Activated naive CD8-positive, alpha-beta T cell treated with anti-CD3 and anti-CD28 coated beads for 36 hours (primary cell): ENCODE data around the gene TMTC2. TPM values are rescaled to one million over a fixed set of nuclear protein-coding genes. Genes with fewer than 3 reads are reported as not detected.

Experiments
- DNase-seq: peaks from one replicate; pipeline ENCODE4 v3.0.0; 2021
- H3K27ac Mint-ChIP-seq: one replicate; pipeline ENCODE4 v1.8.0; 2022; ENCODE audit warnings: mild to moderate bottlenecking, moderate library complexity, mixed read lengths
- H3K27me3 Mint-ChIP-seq: one replicate; pipeline ENCODE4 v1.8.0; 2022; ENCODE audit warnings: mild to moderate bottlenecking, mixed read lengths
- H3K36me3 Mint-ChIP-seq: one replicate; pipeline ENCODE4 v1.8.0; 2021; ENCODE audit warnings: mild to moderate bottlenecking, mixed read lengths
- H3K4me1 Mint-ChIP-seq: one replicate; pipeline ENCODE4 v1.8.0; 2021; ENCODE audit warnings: mixed read lengths
- H3K4me3 Mint-ChIP-seq: one replicate; pipeline ENCODE4 v1.8.0; 2022; ENCODE audit warnings: mild to moderate bottlenecking, moderate library complexity, mixed read lengths
- H3K9me3 Mint-ChIP-seq: one replicate; pipeline ENCODE4 v1.8.0; 2022; ENCODE audit warnings: mixed read lengths
- total RNA-seq, 2 experiments: library from RNA; stranded (reverse); gene quantifications; one replicate each; pipeline ENCODE4 v1.2.3, GENCODE V29; 2021

Gene TMTC2
- total RNA-seq, 2 experiments from 2014 or later = 1.4 to 1.7 TPM

DNA sequence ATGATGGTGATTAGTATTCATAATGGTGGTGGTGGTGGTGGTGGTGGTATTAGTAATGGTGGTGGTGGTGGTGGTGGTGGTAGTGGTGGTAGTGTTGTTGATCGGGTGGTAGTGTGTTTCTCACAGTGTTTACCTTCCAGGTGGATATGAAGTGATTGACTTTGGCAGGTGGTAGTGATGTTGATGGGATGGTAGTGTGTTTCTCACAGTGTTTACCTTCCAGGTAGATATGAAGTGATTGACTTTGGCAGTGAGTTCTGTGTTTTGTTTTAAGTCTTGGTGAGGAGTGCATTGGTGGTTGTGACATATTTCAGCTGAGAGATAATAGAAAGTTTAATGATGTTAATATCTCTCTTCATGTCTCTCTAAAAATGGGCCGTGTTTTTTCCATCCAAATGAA lies 189.4 kb downstream of the TMTC2 start:
- no peak overlapping the region for H3K4me3 Mint-ChIP-seq
- H3K9me3 Mint-ChIP-seq = no peaks in the 10 kb centered on the region
- no peak for DNase-seq
- no peaks in the 10 kb centered on the region for H3K36me3 Mint-ChIP-seq
- H3K27ac Mint-ChIP-seq = no peak overlapping the region
- no peaks in the 10 kb centered on the region for H3K27me3 Mint-ChIP-seq
- no peaks in the 10 kb centered on the region for H3K4me1 Mint-ChIP-seq

- Mint-ChIP-seq H3K9me3 (no peaks in the 10 kb centered on the region), H3K27ac (no peak overlapping the region), H3K36me3 (no peaks in the 10 kb centered on the region), H3K4me3 (no peak overlapping the region), H3K27me3 (no peaks in the 10 kb centered on the region), H3K4me1 (no peaks in the 10 kb centered on the region)
- DNase-seq = no peak
Observed at GRCh38 chr12:82877963-82878362, 191.3 kb downstream of the TMTC2 start.

GRCh38 chr12:82880442-82880901 lies 193.8 kb downstream of the TMTC2 start:
- H3K27me3 Mint-ChIP-seq = no peaks in the 10 kb centered on the region
- H3K27ac Mint-ChIP-seq = no peak overlapping the region
- H3K36me3 Mint-ChIP-seq = no peaks in the 10 kb centered on the region
- no peak overlapping the region for H3K4me3 Mint-ChIP-seq
- H3K9me3 Mint-ChIP-seq = no peaks in the 10 kb centered on the region
- no peaks in the 10 kb centered on the region for H3K4me1 Mint-ChIP-seq
- DNase-seq = no peak

- Mint-ChIP-seq H3K27me3 (no peaks in the 10 kb centered on the region), H3K36me3 (no peaks in the 10 kb centered on the region), H3K9me3 (no peaks in the 10 kb centered on the region), H3K4me3 (no peak overlapping the region), H3K27ac (no peak overlapping the region), H3K4me1 (no peaks in the 10 kb centered on the region)
- DNase-seq = no peak
Observed at GRCh38 chr12:82883394-82884355, 197.0 kb downstream of the TMTC2 start.

DNA sequence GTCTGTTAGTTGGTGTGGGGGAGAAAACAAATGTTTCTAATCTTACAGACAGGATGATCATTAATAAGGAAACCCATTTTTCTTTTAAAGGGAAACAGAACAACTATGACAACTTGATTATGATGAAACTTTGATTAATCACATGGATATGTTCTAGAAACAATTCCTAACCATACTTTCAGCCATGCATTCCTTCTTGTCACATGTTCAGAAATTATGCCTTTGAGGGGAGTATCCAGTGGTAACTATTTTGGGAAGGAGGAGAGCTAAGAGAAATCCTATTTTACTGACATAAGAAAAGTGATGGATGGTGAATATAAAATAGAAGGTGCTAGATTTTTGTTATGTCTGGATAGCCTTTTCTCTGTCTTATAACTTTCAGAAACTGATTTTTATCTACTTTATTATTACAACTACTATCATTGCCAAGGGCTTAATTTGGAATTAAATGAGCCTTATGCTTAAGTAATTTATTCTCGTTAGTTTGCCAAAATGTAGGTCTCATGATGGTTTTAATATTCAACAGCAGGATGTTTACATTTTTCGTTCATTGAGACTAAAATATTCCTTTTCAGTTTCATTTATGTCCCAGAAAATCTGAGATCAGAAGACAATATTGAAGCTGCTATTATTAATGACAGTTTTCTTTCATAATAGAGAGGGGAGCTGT lies 200.1 kb downstream of the TMTC2 start:
- Mint-ChIP-seq H3K36me3 (no peaks in the 10 kb centered on the region), H3K27ac (no peak overlapping the region), H3K4me3 (no peak overlapping the region), H3K9me3 (no peaks in the 10 kb centered on the region), H3K27me3 (no peaks in the 10 kb centered on the region), H3K4me1 (no peaks in the 10 kb centered on the region)
- no peak for DNase-seq

GRCh38 chr12:82893896-82894295 lies 207.2 kb downstream of the TMTC2 start:
- Mint-ChIP-seq H3K27ac (no peak overlapping the region), H3K36me3 (no peaks in the 10 kb centered on the region), H3K4me1 (no peaks in the 10 kb centered on the region), H3K9me3 (no peaks in the 10 kb centered on the region), H3K4me3 (no peak overlapping the region), H3K27me3 (no peaks in the 10 kb centered on the region)
- DNase-seq = no peak

DNA sequence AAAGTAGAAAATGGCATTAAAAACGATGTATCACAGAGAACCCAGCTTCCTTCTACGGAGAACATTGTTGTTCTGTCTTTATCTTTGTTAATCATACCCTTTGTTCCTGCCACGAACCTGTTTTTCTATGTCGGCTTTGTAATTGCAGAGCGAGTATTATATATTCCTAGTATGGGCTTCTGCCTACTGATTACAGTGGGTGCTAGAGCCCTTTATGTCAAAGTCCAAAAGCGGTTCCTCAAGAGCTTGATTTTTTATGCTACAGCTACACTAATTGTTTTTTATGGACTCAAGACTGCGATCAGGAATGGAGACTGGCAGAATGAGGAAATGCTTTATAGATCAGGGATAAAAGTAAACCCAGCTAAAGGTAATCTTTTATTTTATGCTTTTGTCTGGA lies 209.6 kb downstream of the TMTC2 start:
- Mint-ChIP-seq H3K27me3 (no peaks in the 10 kb centered on the region), H3K4me3 (no peak overlapping the region), H3K27ac (no peak overlapping the region), H3K9me3 (no peaks in the 10 kb centered on the region), H3K36me3 (no peaks in the 10 kb centered on the region), H3K4me1 (no peaks in the 10 kb centered on the region)
- DNase-seq = no peak

DNA sequence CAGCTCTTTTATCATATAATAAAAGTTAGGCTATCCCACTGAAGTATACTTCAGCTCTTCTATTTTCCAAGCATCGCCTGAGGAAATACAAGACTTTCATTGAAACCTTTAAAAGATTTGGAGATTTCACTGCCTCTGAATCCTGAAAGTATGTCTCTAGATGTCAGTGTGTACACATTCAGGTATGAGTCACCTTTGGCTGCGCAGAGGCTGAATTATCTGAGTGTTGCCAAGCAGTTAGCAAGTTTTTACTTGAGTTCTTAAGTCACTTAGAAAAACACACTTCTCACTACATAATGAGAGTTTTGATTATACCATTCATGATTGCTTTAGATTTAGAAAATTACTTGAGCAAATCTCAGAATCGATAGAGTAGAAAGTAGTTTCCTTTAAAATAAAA lies 210.3 kb downstream of the TMTC2 start:
- Mint-ChIP-seq H3K4me3 (no peak overlapping the region), H3K4me1 (no peaks in the 10 kb centered on the region), H3K27me3 (no peaks in the 10 kb centered on the region)

DNA sequence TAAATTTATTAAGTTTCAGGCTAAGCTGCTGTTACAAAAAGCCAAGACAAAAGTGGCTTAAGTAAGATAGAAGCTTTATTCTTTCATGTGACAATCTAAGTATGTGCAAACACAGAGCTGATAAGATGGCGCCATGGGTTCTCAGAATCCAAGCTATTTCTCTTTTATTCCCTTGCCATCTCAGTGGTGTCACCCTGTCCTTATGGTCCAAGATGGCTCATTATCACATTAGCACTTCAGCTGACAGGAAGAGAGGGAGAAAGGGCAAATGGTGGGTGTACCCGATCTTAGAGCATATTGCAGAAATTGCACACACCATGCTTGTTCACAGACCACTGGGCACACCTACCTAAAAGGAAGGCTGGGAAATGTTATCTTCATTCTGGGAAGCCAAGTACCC lies 211.7 kb downstream of the TMTC2 start:
- H3K27ac Mint-ChIP-seq = no peak overlapping the region
- H3K4me3 Mint-ChIP-seq = no peak overlapping the region

More for the DNA sequence above, 210.3 kb downstream of the TMTC2 start:
- DNase-seq = no peak
- Mint-ChIP-seq H3K9me3 (no peaks in the 10 kb centered on the region), H3K27ac (no peak overlapping the region), H3K36me3 (no peaks in the 10 kb centered on the region)

DNA sequence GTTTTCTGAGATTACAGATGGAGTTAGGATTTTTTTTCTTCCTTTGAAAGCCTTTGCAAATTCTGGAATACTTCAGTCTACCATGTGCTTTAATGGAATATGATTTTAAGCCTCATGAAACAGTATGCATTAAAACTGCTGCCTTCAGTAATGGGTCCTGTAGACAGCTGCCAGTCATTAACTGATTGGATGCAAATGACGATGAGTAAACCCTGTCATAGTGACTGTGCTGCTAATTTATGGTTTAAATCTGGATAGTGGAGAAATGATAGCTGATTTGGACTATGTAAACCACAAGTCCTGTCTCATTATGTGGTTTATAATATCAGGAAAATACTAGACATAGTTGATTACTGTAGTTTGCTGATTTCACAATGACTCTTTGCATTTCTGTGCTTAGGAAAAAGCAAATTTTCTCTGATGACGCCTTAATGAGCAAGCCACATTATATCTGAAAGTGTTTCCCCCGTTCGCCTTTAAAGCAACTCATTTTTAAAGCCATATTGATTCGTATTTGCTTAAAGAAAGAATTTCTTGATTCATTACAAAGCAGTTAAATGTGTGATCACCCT lies 217.6 kb downstream of the TMTC2 start:
- H3K9me3 Mint-ChIP-seq = no peaks in the 10 kb centered on the region
- DNase-seq = no peak
- no peaks in the 10 kb centered on the region for H3K4me1 Mint-ChIP-seq
- H3K36me3 Mint-ChIP-seq = no peaks in the 10 kb centered on the region
- H3K27me3 Mint-ChIP-seq = no peaks in the 10 kb centered on the region
- H3K27ac Mint-ChIP-seq = no peak overlapping the region
- no peak overlapping the region for H3K4me3 Mint-ChIP-seq

More for the DNA sequence above, 211.7 kb downstream of the TMTC2 start:
- H3K9me3 Mint-ChIP-seq = no peaks in the 10 kb centered on the region
- H3K36me3 Mint-ChIP-seq = no peaks in the 10 kb centered on the region
- H3K4me1 Mint-ChIP-seq = no peaks in the 10 kb centered on the region
- no peaks in the 10 kb centered on the region for H3K27me3 Mint-ChIP-seq
- no peak for DNase-seq

- no peaks in the 10 kb centered on the region for H3K9me3 Mint-ChIP-seq
- H3K27me3 Mint-ChIP-seq = no peaks in the 10 kb centered on the region
- DNase-seq = no peak
- H3K4me1 Mint-ChIP-seq = no peaks in the 10 kb centered on the region
- no peak overlapping the region for H3K4me3 Mint-ChIP-seq
- no peak overlapping the region for H3K27ac Mint-ChIP-seq
- no peaks in the 10 kb centered on the region for H3K36me3 Mint-ChIP-seq
Observed at GRCh38 chr12:82910246-82910893, 223.7 kb downstream of the TMTC2 start.

DNA sequence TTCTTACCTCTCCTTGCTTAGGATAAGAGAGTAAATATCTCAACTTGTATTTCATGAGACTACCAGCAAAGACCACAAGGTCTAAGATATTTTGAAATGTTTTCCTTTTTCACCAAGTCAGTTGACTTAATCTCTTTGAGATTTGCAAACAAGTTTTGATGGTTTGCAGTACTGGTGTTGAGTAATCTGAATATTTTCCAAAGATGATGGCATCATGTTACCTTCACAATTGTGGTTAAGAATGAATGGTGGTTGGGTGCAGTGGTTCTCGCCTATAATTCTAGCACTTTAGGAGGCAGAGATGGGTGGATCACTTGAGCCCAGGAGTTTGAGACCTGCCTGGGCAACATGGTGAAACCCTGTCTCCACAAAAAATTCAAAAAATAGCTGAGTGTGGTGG lies 225.7 kb downstream of the TMTC2 start:
- no peak overlapping the region for H3K4me3 Mint-ChIP-seq
- H3K9me3 Mint-ChIP-seq = no peaks in the 10 kb centered on the region
- DNase-seq = no peak
- no peaks in the 10 kb centered on the region for H3K4me1 Mint-ChIP-seq
- H3K27ac Mint-ChIP-seq = no peak overlapping the region
- H3K36me3 Mint-ChIP-seq = no peaks in the 10 kb centered on the region
- no peaks in the 10 kb centered on the region for H3K27me3 Mint-ChIP-seq

DNA sequence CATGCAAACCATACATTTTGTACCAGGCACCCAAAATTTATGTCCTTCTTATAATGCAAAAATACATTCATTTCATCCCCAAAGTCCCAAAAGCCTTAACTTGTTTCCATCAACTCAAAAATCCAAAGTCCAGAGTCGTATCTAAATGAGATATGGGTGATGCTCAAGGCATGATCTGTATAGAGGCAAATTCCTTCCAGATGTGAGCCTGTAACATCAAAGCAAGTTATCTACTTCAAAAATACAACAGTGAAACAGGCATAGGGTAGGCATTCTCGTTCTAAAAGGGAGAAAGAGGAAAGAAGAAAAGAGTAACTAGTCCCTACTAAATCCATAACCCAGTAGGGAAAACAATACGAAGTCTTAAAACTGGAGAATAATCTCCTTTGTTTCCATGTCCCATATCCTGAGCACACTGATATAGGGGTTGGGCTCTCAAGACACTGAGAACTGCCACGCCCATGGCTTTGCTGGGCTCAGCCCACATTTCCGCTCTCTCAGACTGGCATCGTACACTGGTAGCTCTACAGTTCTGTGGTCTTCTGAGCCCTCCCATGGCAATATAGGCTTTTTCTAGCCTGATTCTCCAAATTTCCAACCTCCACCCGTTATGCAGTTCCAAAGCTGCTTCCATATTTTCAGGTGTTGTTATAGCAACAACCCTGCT lies 232.8 kb downstream of the TMTC2 start:
- H3K36me3 Mint-ChIP-seq = no peaks in the 10 kb centered on the region
- H3K27ac Mint-ChIP-seq = no peak overlapping the region
- no peaks in the 10 kb centered on the region for H3K4me1 Mint-ChIP-seq
- DNase-seq = no peak
- no peaks in the 10 kb centered on the region for H3K9me3 Mint-ChIP-seq
- H3K4me3 Mint-ChIP-seq = no peak overlapping the region
- H3K27me3 Mint-ChIP-seq = no peaks in the 10 kb centered on the region

GRCh38 chr12:82923935-82924334 lies 237.2 kb downstream of the TMTC2 start:
- Mint-ChIP-seq H3K4me1 (no peaks in the 10 kb centered on the region), H3K27me3 (no peaks in the 10 kb centered on the region), H3K9me3 (no peaks in the 10 kb centered on the region), H3K36me3 (no peaks in the 10 kb centered on the region), H3K27ac (no peak overlapping the region), H3K4me3 (no peak overlapping the region)
- no peak for DNase-seq
